ENCODE data around the gene CEACAM18.

CEACAM18 gene

GRCh38 chr19:51539821-51540366, 61.6 kb downstream of the CEACAM18 start:
- no peak for DNase-seq

Data from T1000 (cell line).